Measurements from ENCODE around the gene CFAP74.

DNA sequence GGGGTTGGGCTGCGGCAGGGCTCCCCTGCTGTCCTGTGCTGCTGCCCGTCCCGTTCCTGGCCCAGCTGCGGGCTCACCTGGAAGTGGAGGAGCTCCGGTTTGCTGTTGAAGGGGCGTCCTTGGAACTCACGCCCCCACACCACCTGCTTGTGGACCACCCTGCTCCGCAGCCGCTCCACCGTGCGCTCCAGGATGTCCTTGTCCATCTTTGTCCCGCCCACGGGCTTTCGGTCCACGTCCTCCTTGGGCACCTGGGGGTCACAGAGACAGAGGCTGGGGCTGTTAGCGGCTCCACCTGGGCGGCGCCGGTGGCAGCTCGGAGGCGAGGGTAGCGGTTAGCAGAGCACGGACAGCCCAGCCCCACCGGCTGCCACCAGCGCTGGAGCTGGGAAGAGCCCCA, 38.8 kb downstream of the CFAP74 start:
- TF ChIP-seq, protein P1, sequence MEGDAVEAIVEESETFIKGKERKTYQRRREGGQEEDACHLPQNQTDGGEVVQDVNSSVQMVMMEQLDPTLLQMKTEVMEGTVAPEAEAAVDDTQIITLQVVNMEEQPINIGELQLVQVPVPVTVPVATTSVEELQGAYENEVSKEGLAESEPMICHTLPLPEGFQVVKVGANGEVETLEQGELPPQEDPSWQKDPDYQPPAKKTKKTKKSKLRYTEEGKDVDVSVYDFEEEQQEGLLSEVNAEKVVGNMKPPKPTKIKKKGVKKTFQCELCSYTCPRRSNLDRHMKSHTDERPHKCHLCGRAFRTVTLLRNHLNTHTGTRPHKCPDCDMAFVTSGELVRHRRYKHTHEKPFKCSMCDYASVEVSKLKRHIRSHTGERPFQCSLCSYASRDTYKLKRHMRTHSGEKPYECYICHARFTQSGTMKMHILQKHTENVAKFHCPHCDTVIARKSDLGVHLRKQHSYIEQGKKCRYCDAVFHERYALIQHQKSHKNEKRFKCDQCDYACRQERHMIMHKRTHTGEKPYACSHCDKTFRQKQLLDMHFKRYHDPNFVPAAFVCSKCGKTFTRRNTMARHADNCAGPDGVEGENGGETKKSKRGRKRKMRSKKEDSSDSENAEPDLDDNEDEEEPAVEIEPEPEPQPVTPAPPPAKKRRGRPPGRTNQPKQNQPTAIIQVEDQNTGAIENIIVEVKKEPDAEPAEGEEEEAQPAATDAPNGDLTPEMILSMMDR (conservative IDR thresholded peaks at IDR 0.05; ENCODE audit: low read depth, low read length) = no peak
- no peak for TF ChIP-seq EZH2phosphoT487 (IDR thresholded peaks at IDR 0.05; ENCODE audit: borderline replicate concordance, low read length)
- TF ChIP-seq EZH2 (IDR thresholded peaks at IDR 0.05; ENCODE audit: low read length, unreplicated experiment) = no peak

Measured in PC-3 (cell line).